ENCODE results near the gene FRMPD4.

FRMPD4 gene

GRCh38 chrX:12239356-12240082 is 101.2 kb downstream of the FRMPD4 start:
- DNase-seq (ENCODE audit: extremely low spot score) = no peak
- CTCF ChIA-PET = no interaction called here
- no peak for TF ChIP-seq PKNOX1 (IDR thresholded peaks at IDR 0.05)
- TF ChIP-seq L3MBTL2 (conservative IDR thresholded peaks at IDR 0.05) = no peak
- TF ChIP-seq HDGF (IDR thresholded peaks at IDR 0.05; ENCODE audit: borderline replicate concordance) = no peak
- no peak for TF ChIP-seq LEF1 (IDR thresholded peaks at IDR 0.05; ENCODE audit: borderline replicate concordance)
- TF ChIP-seq SP1 (IDR thresholded peaks at IDR 0.05) = no peak
- TF ChIP-seq NFRKB (IDR thresholded peaks at IDR 0.05) = no peak
- TF ChIP-seq CTBP1 (IDR thresholded peaks at IDR 0.05; ENCODE audit: borderline replicate concordance) = no peak
- no peak for TF ChIP-seq ZNF384 (IDR thresholded peaks at IDR 0.05)
- no peak for TF ChIP-seq TARDBP (IDR thresholded peaks at IDR 0.05)
- TF ChIP-seq FOXA1 (IDR thresholded peaks at IDR 0.05) = no peak
- POLR2A ChIA-PET = no interaction called here

- POLR2A ChIA-PET = no interaction called here
These were observed 102.2 kb downstream of the FRMPD4 start for GRCh38 chrX:12240491-12240890.

GRCh38 chrX:12241026-12241425 is 102.8 kb downstream of the FRMPD4 start:
- ChIA-PET POLR2A (no interaction called here), CTCF (no interaction called here)
- TF ChIP-seq SP1 (IDR thresholded peaks at IDR 0.05) (no peak), L3MBTL2 (conservative IDR thresholded peaks at IDR 0.05) (no peak)
- no peak for DNase-seq (ENCODE audit: extremely low spot score)

More at GRCh38 chrX:12240491-12240890, 102.2 kb downstream of the FRMPD4 start:
- CTCF ChIA-PET = no interaction called here
- no peak for DNase-seq (ENCODE audit: extremely low spot score)
- TF ChIP-seq ELF4 (IDR thresholded peaks at IDR 0.05) = no peak
- peak; percentile 71; the same call in 1 of the 2 replicates for TF ChIP-seq ARNT (IDR thresholded peaks at IDR 0.05)
- TF ChIP-seq PKNOX1 (IDR thresholded peaks at IDR 0.05) = peak; percentile 47; the same call in 1 of the 2 replicates
- TF ChIP-seq TARDBP (IDR thresholded peaks at IDR 0.05) = no peak
- TF ChIP-seq CTBP1 (IDR thresholded peaks at IDR 0.05; ENCODE audit: borderline replicate concordance) = peak; percentile 72; the same call in 1 of the 2 replicates

- ChIA-PET CTCF (interaction anchor here (0.7 kb wide), 1 partner anchor 321 kb away, joined by 3 read pairs; no protein-coding TSS in a partner anchor), POLR2A (no interaction called here)
- no peak for TF ChIP-seq BHLHE40 (IDR thresholded peaks at IDR 0.05; ENCODE audit: borderline replicate concordance)
- TF ChIP-seq L3MBTL2 (conservative IDR thresholded peaks at IDR 0.05) = no peak
- no peak for TF ChIP-seq PKNOX1 (IDR thresholded peaks at IDR 0.05)
- no peak for TF ChIP-seq SP1 (IDR thresholded peaks at IDR 0.05)
- no peak for TF ChIP-seq LEF1 (IDR thresholded peaks at IDR 0.05; ENCODE audit: borderline replicate concordance)
- TF ChIP-seq TARDBP (IDR thresholded peaks at IDR 0.05) = no peak
- TF ChIP-seq SUZ12 (IDR thresholded peaks at IDR 0.05) = no peak
- TF ChIP-seq CTBP1 (IDR thresholded peaks at IDR 0.05; ENCODE audit: borderline replicate concordance) = no peak
- no peak for TF ChIP-seq FOXM1 (IDR thresholded peaks at IDR 0.05; ENCODE audit: borderline replicate concordance)
- DNase-seq (ENCODE audit: extremely low spot score) = no peak
These were observed 107.7 kb downstream of the FRMPD4 start for GRCh38 chrX:12245650-12246645.

GRCh38 chrX:12249997-12250396 is 111.7 kb downstream of the FRMPD4 start:
- no peak for TF ChIP-seq ELF4 (IDR thresholded peaks at IDR 0.05)
- TF ChIP-seq BHLHE40 (IDR thresholded peaks at IDR 0.05; ENCODE audit: borderline replicate concordance) = no peak
- no peak for TF ChIP-seq ARNT (IDR thresholded peaks at IDR 0.05)
- TF ChIP-seq ZNF384 (IDR thresholded peaks at IDR 0.05) = no peak
- TF ChIP-seq SUZ12 (IDR thresholded peaks at IDR 0.05) = no peak
- TF ChIP-seq HDGF (IDR thresholded peaks at IDR 0.05; ENCODE audit: borderline replicate concordance) = no peak
- TF ChIP-seq L3MBTL2 (conservative IDR thresholded peaks at IDR 0.05) = no peak
- no peak for TF ChIP-seq CTBP1 (IDR thresholded peaks at IDR 0.05; ENCODE audit: borderline replicate concordance)
- no peak for TF ChIP-seq SP1 (IDR thresholded peaks at IDR 0.05)
- TF ChIP-seq FOXK2 (IDR thresholded peaks at IDR 0.05) = no peak
- TF ChIP-seq NFRKB (IDR thresholded peaks at IDR 0.05) = no peak
- no peak for TF ChIP-seq FOXM1 (IDR thresholded peaks at IDR 0.05; ENCODE audit: borderline replicate concordance)
- DNase-seq (ENCODE audit: extremely low spot score) = no peak
- ChIA-PET POLR2A (no interaction called here), CTCF (interaction anchor here (0.6 kb wide), 1 partner anchor 28 kb away, joined by 4 read pairs; no protein-coding TSS in a partner anchor)

- ChIA-PET CTCF (no interaction called here), POLR2A (no interaction called here)
- no peak for DNase-seq (ENCODE audit: extremely low spot score)
- no peak for TF ChIP-seq PKNOX1 (IDR thresholded peaks at IDR 0.05)
- TF ChIP-seq HDGF (IDR thresholded peaks at IDR 0.05; ENCODE audit: borderline replicate concordance) = no peak
- TF ChIP-seq L3MBTL2 (conservative IDR thresholded peaks at IDR 0.05) = no peak
- TF ChIP-seq ARNT (IDR thresholded peaks at IDR 0.05) = no peak
- no peak for TF ChIP-seq SP1 (IDR thresholded peaks at IDR 0.05)
- no peak for TF ChIP-seq LEF1 (IDR thresholded peaks at IDR 0.05; ENCODE audit: borderline replicate concordance)
- TF ChIP-seq TARDBP (IDR thresholded peaks at IDR 0.05) = no peak
- no peak for TF ChIP-seq CTBP1 (IDR thresholded peaks at IDR 0.05; ENCODE audit: borderline replicate concordance)
- TF ChIP-seq ELF4 (IDR thresholded peaks at IDR 0.05) = no peak
- TF ChIP-seq ZNF384 (IDR thresholded peaks at IDR 0.05) = no peak
- TF ChIP-seq SUZ12 (IDR thresholded peaks at IDR 0.05) = no peak
- TF ChIP-seq BHLHE40 (IDR thresholded peaks at IDR 0.05; ENCODE audit: borderline replicate concordance) = no peak
- TF ChIP-seq FOXK2 (IDR thresholded peaks at IDR 0.05) = no peak
These were observed 124.9 kb downstream of the FRMPD4 start for GRCh38 chrX:12263211-12263610.

Data from HEK293T (cell line).